NOMO-1 treated with dmso at 0.1 percent for 144 hours (cell line): ENCODE measurements around the gene CCDC102A.

ENCODE experiments used
- DNase-seq: peaks from one replicate; lab custom pipeline; 2025; ENCODE audit not compliant: unreplicated experiment; lab: John Stamatoyannopoulos, UW

The CCDC102A gene

DNA sequence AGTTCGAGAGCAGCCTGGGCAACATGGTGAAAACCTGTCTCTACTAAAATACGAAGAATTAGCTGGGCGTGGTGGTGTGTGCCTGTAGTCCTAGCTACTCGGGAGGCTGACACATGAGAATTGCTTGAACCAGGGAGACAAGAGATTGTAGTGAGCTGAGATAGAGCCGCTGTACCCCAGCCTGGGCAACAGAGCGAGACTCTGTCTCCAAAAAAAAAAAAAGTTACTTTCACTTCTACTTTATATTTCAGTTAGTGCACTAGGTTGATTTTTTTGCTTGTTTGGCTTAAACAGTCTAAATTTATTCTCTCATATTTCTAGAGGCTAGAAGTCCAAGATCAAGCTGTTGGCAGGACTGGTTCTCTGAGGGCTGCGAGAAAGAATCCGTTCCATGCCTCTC lies 13.4 kb downstream of the CCDC102A start:
- DNase-seq: no peak

DNA sequence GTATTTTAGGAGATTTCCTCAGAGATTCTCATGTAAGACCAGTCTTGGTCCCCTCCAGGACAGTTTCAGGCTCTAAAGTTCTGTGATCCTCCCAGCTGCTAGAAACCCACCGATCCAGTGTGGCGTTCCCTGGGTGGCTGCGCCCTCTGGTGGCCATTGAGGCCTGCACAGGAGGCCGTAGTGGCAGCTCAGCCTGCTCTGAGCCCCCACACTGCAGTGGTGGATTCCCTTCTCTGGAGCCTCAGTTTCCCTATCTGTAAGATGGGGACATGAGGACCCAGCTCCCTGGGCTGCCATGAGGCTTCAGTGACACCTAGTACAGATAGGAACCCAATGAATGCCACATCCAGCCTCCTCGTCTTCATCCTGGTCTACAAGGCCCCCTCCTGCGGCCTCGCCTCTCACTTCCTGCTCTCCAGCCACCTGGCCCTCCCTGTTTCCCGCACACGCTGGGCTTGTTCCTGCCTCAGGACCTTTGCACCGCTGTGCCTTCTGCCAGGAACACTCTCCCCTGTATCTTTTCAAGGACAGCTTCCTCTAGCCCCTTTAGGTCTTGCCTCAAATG lies 16.5 kb downstream of the CCDC102A start:
- no peak for DNase-seq

DNA sequence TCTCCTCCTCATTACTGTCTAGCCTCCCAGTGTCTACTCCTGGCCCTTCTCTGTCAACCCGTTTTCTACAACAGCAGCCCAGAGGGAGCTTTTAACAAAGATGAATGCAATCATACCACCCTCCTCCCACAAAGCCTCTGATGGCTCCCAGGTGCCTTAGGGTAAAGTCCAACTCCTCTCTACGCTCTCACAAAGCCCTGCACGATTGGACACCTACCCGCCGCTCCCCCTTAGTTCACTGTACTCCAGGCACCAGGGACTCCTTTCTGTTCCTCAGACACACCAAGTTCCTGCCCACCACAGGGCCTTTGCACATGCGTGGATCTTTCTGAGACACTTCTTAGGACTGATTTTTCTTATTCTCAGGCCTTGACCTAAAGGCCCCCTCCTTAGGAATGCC lies 17.4 kb downstream of the CCDC102A start:
- DNase-seq: no peak

DNA sequence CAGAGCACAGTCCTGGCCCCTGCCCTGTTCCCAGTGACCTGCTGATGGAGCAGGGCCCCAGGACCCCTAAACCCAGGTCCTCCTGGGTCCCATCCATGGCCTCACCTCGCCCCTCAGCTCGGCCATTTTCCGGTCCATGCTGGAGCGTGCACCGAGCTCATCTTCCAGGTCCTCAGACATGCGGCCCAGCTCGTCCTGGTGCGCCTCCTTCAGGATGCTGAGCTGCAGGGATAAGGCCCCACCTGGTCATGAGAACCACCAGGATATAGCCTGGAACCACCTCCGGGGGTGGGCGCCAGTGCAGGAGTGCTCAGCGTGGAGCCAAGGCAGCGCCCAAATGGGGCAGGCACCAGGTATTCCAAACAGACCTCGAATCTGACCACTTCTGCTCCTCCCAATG lies 17.9 kb downstream of the CCDC102A start:
- DNase-seq: no peak

DNA sequence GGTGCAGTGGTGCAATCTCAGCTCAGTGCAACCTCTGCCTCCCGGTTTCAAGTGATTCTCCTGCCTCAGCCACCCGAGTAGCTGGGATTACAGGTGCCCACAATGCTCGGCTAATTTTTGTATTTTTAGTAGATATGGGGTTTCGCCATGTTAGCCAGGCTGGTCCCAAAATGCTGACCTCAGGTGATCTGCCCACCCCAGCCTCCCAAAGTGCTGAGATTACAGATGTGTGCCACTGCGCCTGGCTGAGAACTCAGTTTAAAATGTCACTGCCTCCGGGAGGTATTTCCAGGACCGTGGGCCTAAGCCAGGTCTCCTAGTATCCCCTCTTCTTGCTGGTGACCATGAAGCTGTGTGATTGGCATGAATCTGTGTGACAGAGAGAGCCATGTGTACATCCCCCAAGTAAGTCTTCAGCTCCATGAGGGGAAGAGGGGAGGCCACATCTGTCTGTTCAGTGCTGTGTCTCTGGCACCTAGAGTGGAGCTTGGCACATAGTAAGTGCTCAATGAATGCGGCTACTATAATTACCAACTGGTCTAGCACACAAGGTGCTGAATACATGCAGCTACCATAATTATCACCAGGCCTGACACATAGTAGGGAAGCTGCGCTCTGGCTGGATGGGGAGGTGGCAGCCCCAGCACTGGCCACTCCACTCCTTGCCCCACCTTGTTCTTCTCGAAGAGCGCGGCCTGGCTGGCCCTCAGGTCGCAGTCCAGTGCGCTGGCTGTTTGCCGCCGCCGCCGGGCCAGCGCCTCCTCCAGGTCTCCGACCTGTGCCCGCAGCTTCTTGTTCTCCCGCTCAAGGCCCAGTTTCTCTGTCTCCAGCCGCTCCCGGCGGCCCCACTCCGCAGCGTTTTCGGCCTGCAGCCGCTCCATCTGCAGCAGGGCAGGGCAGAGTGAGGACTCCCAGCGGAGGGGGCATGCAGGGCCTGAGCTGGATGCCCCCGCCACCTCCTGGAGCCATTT lies 18.7 kb downstream of the CCDC102A start:
- no peak for DNase-seq

DNA sequence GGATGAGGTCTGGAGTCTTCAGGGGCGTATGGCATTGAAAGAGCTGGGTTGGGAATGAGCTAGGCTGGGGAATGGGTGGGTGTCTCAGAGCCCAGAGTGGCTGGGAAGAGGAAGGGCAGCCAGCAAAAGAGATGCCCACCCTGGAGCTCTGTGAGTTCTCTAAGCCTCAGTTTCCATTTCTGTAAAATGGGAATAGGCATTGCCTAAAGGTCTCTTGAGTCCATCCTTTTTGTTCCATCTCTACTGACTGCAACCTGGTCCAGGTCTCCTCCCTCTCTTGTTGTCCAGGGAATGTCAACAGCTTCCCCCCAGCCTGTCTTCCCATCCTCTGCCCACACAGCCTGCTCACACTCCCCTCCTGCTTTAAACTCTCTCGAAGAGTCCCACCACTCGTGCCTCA lies 19.6 kb downstream of the CCDC102A start:
- DNase-seq: no peak

DNA sequence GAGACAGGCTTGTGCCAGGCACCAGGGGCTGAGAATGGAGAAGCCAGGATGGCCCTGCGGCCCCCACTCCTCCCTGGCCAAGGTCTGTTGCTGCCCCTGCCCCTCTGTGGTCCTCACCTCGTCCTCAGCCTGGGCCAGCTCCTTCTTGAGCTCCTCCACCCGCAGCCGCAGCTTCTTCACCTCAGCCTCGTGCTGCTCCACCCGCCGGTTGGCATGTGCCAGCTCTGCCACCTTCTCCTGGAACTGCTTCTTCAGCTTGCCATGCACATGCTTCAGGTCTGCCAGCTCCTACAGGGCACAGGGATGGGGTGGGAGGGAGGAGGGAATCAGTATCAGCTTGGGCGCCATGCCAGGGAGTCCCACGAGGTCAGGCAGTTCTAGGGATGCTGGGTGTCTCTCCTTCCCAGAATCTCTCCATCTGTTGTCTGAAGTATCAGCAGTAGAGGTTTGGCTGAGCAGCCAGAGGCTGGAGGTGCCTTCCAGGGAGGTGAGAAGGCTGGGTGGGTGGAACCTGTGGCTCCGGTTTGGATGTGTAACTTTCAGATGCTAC lies 20.1 kb downstream of the CCDC102A start:
- DNase-seq: no peak

DNA sequence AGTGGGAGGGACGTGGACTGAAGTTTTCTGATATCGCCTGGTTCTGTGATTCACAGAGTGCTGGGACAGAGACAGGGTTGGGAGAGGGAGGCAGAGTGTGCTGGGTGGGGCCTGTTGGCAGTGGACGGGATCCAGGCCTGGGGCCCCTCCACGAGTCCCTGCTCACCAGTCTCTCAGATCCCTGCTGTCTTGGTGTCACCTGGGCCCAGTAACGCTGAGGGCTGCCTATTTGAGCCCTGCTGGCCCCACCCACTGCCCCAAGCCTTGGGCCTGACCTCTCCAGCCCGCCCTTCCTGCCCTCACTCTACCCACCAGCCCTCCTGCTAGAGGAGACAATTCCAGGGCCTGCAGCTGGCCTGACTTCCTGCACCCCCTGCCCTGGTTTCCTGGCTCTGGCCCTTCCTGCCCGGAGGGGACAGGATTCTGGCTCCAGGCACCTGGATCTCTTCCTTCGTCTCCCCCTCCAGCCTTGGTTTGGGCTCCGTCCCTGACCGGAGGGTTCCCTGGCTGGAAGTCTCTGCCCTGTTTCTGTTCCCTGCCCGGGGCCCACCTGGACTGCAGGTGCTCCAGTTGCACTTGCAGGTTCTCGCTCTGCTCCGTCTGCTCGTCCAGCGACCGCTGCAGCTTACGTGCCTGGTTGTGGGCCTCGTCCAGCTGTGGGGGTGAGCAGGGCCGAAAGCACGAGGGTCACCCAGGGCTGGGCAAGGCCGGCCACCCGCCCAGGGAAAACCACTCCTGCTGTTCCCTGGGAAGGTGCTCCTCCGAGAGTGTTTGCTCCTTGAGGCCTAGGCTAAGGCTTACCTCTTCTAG lies 21.4 kb downstream of the CCDC102A start:
- DNase-seq: no peak

DNA sequence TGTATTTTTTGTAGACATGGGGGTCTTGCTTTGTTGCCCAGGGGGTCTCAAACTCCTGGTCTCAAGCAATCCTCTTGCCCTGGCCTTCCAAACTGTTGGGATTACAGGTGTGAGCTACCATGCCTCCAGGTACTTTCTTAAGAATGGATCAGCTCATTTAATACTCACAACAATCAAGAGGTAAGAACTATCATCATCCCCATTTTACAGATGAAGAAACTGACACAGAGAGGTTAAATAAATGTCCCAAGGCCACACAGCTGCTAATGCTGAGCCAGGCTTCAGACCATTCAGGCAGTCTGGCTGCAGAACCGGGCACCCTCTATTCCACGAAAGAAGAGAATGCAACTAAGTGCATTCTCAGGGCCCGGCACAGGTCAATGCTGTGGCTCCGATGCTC lies 22.0 kb downstream of the CCDC102A start:
- DNase-seq: no peak

DNA sequence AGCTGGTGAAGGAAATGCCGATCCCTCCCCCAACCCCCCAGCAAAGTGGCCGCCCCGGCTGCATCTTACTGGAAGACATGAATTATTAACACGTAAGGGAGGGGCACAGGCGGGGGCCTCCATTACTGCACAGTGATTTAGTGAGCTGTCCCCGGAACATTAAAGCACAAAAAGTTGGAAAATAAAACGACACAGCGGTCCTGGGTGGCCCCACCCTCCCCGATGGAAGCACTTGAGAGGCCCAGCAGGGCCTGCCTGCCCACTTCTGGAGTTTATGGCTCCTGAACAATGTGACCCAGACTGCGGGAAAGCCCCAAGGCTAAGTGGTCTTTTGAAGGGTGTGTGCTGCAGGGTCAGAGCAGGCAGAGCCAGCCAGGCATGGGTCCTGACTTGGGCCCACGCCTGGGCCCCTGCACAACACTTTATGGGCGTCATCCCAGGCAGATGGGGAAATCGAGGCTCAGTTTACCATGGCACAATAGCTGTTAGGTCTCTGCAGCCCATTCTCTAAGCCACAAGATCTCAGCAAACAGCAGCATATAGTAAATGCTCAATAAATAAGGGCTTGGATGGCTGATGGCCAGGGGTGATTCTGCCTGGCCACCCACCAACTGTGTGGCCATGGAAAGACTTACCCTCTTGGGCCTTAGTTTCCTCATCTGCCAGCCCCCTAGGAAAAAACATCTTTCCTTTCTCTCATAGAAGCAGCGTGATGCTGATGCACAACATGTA lies 22.8 kb downstream of the CCDC102A start:
- DNase-seq: no peak

DNA sequence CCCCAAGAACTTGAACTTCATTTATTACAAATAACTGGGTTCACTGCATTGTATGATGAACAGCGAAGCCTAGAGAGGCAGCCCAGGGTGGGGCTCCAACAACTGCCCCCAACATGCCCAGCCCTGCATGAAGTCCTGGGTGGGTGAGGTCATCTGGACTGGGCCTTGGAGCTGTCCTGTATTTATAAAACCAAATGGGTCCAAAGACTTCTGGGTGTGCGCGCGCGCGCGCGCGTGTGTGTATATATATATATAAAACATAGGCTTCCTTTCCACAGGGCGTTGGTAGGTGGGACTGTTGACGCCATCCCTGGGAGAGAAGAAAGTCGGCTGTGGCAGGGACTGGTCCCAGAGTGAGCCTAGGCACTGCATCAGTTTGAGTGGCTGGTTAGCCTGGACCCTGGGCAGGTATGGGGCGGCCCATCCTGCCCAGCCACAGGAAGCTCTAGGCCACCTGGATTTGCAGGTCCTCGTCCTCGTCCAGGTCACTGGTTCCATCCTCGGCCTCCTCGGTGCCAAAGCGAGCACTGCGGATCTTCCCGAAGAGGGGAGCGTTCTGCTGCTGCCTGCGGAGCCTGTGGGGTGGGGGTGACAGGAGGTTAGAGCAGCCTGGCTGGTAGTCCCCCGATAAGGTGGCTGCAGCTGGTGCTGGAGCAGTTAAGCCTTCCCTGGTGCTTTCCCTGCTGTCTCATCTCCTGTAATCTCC lies 23.9 kb downstream of the CCDC102A start:
- no peak for DNase-seq

DNA sequence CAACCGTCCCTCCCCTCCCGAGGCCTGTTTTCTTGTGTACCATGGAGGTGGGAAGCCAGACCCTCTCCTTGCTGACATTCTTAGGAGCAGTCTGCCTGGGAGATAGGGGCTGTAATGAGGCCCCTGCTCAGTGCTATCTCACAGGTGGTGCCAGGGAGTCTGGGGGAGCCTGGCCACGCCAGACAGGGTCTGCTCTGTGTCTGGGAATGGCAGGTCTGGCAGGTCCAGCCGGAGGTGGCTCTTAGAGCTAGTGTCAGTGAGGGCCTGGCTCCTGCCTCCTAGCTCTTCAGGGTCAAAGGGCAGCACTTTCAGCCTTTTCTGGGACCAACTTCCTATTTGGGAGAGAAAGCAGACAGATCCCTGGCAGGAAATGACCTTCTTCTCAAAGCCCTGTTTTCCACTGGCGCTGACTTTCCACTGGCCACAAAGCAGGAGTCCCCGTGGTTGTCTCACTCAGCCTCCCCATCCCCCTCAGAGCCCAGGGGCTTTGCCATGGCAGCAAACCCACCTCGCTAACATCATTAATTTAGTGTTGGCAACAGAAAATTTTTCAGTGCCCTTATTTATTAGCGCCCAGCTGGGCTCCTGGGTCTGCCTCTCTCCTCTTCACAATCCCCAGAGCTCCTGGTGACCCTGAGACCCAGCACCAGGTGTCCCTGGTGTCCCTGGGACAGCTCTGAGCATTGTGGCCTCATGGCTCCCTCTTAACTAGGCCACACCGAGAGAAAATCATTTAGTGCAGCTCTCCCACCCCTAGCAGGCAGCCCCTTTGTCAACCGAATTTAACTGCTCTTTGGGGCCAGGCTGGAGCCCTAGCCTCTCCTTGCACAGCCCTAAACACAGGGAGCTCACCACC lies 26.1 kb downstream of the CCDC102A start:
- no peak for DNase-seq

DNA sequence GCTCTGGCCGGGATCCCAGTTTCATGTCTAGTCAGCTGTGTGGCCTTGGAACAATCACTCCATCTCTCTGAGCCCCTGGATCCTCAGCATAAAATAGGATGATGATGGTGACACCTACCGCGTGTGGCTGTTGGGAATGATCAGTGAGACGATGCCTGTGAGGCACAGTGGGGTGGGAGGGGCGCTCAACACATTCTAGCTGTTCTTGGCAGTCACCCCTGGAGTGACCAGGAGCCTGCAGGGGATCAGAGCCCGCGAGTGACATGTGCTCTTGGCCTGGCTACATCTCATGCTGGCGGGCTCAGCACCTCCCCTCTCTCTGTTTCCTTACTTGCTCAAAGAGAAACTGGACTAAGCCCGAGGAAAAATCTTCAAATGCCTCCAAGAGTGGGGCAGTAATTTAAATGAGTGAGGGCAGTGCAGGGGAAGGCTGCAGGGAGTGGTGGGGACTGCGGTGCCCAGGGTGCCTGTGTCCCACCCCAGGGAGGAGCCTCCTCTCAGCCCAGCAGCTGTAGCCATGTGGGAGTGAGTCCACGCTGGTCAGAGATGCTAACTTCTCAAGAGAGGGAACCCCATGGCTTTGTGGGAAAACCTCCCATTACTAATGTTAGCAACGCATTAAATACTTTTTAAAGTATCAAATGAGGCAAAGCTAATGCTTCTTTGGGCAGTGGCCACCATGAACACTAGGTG lies 27.0 kb downstream of the CCDC102A start:
- no peak for DNase-seq

DNA sequence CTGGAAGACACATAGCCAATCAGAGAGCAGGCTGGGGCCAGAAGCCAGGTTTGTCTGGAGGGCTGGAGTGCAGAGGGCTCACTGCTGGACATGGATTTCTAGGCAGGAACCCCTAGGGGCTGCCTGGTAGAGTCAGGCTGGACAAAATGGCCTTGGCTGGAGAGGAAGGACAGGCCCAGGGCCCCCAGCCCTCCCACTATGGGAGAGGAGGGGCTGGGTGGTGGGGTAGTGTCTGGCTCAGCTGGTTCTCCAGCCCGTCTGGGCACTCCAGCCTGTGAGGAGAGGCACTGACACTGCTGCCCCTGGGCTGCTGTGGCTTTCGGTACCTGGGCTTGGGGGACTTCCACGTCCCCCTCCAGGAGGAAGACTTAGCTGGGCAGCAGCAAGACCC lies 28.3 kb downstream of the CCDC102A start:
- no peak for DNase-seq

DNA sequence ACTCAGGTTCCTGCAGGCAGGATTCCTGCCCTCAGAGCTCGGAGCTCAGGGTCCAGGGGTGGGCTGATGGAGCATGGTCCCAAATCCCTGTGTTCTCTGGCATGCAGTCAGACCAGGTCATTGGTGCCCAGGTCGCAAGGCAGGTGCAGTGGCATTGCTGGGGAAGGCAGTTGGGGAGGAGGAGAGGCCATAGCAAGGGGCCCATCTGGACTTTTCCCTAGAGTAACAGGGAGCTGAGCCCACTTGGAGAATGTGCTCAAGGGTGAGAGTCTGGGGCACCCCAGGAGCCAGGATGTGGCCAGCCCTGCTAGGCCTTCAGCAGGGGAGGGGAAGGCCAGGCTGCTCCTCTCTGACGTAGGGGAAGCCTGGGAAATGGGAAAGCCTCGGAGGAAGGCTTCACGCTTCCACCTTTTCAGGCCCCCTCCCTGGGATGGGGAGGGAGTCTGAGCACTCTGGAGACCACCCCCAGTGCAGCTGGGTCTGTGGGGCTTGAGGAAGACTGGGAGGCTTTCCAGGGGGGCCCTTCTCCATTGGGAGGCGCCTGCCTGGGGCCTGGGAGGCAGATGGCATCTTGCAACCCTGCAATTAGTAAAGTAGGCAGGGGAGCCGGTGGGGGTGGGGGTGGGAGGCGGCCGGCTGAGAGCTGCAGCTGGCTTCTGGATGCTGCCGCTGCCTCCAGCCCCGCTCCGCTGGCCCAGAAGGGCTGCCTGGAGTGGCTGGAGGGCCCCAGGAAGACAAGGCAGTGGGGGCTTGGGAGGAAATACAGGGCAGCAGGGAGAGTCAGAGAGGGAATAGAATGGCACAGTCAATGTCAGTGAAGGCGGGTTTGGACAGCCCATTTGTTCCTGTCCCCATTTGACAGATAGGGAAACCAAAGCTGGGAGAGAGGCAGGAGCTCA lies 29.0 kb downstream of the CCDC102A start:
- DNase-seq: no peak

DNA sequence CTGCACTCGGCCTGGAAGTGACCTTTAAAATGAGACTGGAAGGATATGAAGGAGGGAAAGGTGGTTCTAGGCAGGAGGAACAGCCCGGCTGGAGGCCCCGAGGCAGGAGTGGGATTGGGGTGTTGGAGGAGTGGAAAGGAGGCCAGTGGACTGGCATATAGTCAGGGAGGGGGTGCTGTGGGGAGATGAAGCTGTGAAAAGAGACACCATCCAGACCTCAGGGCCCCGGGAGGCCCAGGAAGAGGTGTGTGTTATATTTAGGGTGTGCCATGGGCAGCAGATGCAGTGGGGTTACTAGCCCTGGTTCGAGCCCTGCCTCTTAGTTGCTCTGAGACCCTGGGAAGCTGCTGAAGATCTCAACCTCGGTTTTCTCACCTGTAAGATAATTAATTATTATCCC lies 31.2 kb downstream of the CCDC102A start:
- DNase-seq: no peak

DNA sequence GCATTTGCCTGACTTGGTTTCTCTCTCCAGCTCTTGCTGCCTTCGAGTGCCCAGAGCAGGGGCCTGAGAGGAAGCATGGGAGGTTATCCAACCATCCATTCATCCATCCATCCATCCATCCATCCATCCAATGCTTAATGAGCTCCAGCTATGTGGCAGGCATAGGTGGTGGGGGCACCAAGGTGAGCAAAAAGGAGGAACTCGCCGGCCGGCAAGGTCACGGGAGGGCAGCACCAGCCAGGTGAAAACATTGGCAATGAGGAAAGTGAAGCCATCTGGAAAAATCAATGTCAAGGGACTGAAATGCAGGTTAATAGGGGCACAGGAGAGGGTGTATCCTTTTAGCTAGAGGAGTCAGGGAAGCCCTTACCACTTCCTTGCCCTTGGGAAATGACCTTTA lies 31.9 kb downstream of the CCDC102A start:
- no peak for DNase-seq

DNA sequence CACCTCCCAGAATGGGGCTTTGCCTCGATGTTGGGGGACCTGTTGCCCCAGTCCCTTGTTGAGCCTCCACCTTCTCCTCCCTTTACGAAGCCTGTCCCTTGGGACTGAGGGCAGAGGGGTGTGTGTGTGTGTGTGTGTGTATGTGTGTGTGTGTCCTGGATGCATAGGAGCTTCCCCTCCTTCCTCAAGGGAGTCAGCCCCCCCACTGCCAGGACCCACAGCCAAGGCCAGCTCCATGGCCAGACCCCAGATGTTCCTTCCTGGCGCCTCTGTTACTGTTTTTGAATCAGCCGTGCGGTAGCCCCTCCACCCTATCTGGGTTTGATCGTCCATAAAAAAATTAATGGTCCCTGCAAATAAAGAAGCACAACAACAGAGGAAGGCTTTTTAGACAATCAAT lies 32.4 kb downstream of the CCDC102A start:
- DNase-seq: no peak
